C4-2B (cell line): ENCODE measurements around the gene TCF4.
A peak's percentile ranks its signal among the peaks of the same experiment; 100 is the strongest.

Experiments
- H3K27ac ChIP-seq: fragments of 450-650 bp; 2 replicates; pipeline ENCODE4 v1.5.1; 2017
- CTCF ChIP-seq: fragments of 450-650 bp; conservative IDR thresholded peaks from 2 replicates; pipeline ENCODE4 v1.5.1; 2017; ENCODE audit warnings: mild to moderate bottlenecking
- ZFX ChIP-seq: fragments of 450-650 bp; IDR thresholded peaks from 2 replicates; pipeline ENCODE4 v1.6.1; 2017

Gene TCF4

GRCh38 chr18:55236150-55236931 is 351.7 kb downstream of the TCF4 start:
- H3K27ac ChIP-seq: no peak overlapping the region
- TF ChIP-seq ZFX: no peak

- H3K27ac ChIP-seq: no peak overlapping the region
- no peak for TF ChIP-seq CTCF
- no peak for TF ChIP-seq ZFX
These were observed 352.9 kb downstream of the TCF4 start for GRCh38 chr18:55235094-55235461.

GRCh38 chr18:55234366-55235093 is 353.5 kb downstream of the TCF4 start:
- H3K27ac ChIP-seq: no peak overlapping the region
- TF ChIP-seq CTCF (peak; percentile 83), ZFX (no peak)

GRCh38 chr18:55233857-55234256 is 354.1 kb downstream of the TCF4 start:
- H3K27ac ChIP-seq: no peak overlapping the region
- TF ChIP-seq ZFX (no peak), CTCF (no peak)

GRCh38 chr18:55232506-55232905 is 355.5 kb downstream of the TCF4 start:
- no peak overlapping the region for H3K27ac ChIP-seq
- no peak for TF ChIP-seq ZFX
- no peak for TF ChIP-seq CTCF

- no peak overlapping the region for H3K27ac ChIP-seq
- TF ChIP-seq CTCF (no peak), ZFX (no peak)
These were observed 358.3 kb downstream of the TCF4 start for GRCh38 chr18:55229682-55230081.

GRCh38 chr18:55228707-55229106 is 359.3 kb downstream of the TCF4 start:
- TF ChIP-seq ZFX (no peak), CTCF (no peak)
- H3K27ac ChIP-seq: no peak overlapping the region

- TF ChIP-seq ZFX: no peak
- TF ChIP-seq CTCF: no peak
- H3K27ac ChIP-seq: no peak overlapping the region
These were observed 359.8 kb downstream of the TCF4 start for GRCh38 chr18:55228191-55228590.
